GM18951 (cell line): ENCODE results near the gene GDF2.

Source experiments
- POLR2A ChIP-seq: IDR thresholded peaks from 4 replicates; pipeline ENCODE4 v1.6.1; 2011; ENCODE audit warnings: mild to moderate bottlenecking; ENCODE audit not compliant: insufficient read length, insufficient read depth; ENCODE audit errors: extremely low read depth
- in situ Hi-C: fragments of 300-500 bp; cut with MboI; formaldehyde crosslinking; loops from one replicate; pipeline ENCODE4 v1.12.0; 2022; ENCODE audit warnings: low sequenced_read_pairs, mixed read lengths, inconsistent platforms; ENCODE audit not compliant: unreplicated experiment

GDF2 gene

GRCh38 chr10:47323087-47323486 lies 833 bp downstream of the GDF2 start:
- TF ChIP-seq POLR2A = no peak
- in situ Hi-C loops = loop anchor here (25.0 kb wide), 1 partner anchor 286 kb away; no protein-coding TSS in a partner anchor

- in situ Hi-C loops = loop anchor here (25.0 kb wide), 1 partner anchor 286 kb away; no protein-coding TSS in a partner anchor
- no peak for TF ChIP-seq POLR2A
These were observed 1.5 kb downstream of the GDF2 start for GRCh38 chr10:47323636-47324296.

- in situ Hi-C loops = no loop called here
- TF ChIP-seq POLR2A = no peak
These were observed 3.3 kb downstream of the GDF2 start for GRCh38 chr10:47325303-47326291.

- no peak for TF ChIP-seq POLR2A
- in situ Hi-C loops = no loop called here
These were observed 4.2 kb downstream of the GDF2 start for GRCh38 chr10:47326306-47326926.

- in situ Hi-C loops = no loop called here
These were observed 4.7 kb downstream of the GDF2 start for GRCh38 chr10:47326927-47327330.

GRCh38 chr10:47329855-47330254 lies 7.6 kb downstream of the GDF2 start:
- TF ChIP-seq POLR2A = no peak
- in situ Hi-C loops = no loop called here

More at GRCh38 chr10:47326927-47327330, 4.7 kb downstream of the GDF2 start:
- no peak for TF ChIP-seq POLR2A

- TF ChIP-seq POLR2A = no peak
- in situ Hi-C loops = no loop called here
These were observed 8.1 kb downstream of the GDF2 start for GRCh38 chr10:47330366-47330765.

GRCh38 chr10:47330804-47331203 lies 8.6 kb downstream of the GDF2 start:
- in situ Hi-C loops = no loop called here
- TF ChIP-seq POLR2A = no peak

GRCh38 chr10:47331491-47331890 lies 9.2 kb downstream of the GDF2 start:
- no peak for TF ChIP-seq POLR2A
- in situ Hi-C loops = no loop called here

GRCh38 chr10:47331954-47332353 lies 9.7 kb downstream of the GDF2 start:
- no peak for TF ChIP-seq POLR2A

GRCh38 chr10:47332371-47332770 lies 10.1 kb downstream of the GDF2 start:
- in situ Hi-C loops = no loop called here
- TF ChIP-seq POLR2A = no peak

More at GRCh38 chr10:47331954-47332353, 9.7 kb downstream of the GDF2 start:
- in situ Hi-C loops = no loop called here

GRCh38 chr10:47332946-47333345 lies 10.7 kb downstream of the GDF2 start:
- TF ChIP-seq POLR2A = no peak

GRCh38 chr10:47333532-47333931 lies 11.3 kb downstream of the GDF2 start:
- in situ Hi-C loops = no loop called here
- no peak for TF ChIP-seq POLR2A

More at GRCh38 chr10:47332946-47333345, 10.7 kb downstream of the GDF2 start:
- in situ Hi-C loops = no loop called here

GRCh38 chr10:47334466-47335295 lies 12.4 kb downstream of the GDF2 start:
- in situ Hi-C loops = no loop called here
- TF ChIP-seq POLR2A = no peak
